Measurements from ENCODE around the gene TNNC1.

The TNNC1 gene

GRCh38 chr3:52453496-52454249 lies at the start of gene TNNC1:
Gene TNNC1 (minus strand): TSS chr3:52454041. CDS start chr3:52454015, 26 bp downstream.
- no peak for DNase-seq (ENCODE audit: low read depth in 3 of 3)

GRCh38 chr3:52502808-52503350 lies 49.0 kb upstream of the TNNC1 start:
- no peak for DNase-seq (ENCODE audit: low read depth in 3 of 3)

- no peak for DNase-seq (ENCODE audit: low read depth in 3 of 3)
These were observed 48.2 kb upstream of the TNNC1 start for GRCh38 chr3:52502001-52502400.

- DNase-seq (ENCODE audit: low read depth in 3 of 3), result no peak
These were observed 47.2 kb upstream of the TNNC1 start for GRCh38 chr3:52501046-52501445.

GRCh38 chr3:52498137-52499054 lies 44.6 kb upstream of the TNNC1 start:
- DNase-seq (ENCODE audit: low read depth in 3 of 3), result no peak

- no peak for DNase-seq (ENCODE audit: low read depth in 3 of 3)
These were observed 42.1 kb upstream of the TNNC1 start for GRCh38 chr3:52495777-52496602.

GRCh38 chr3:52494886-52495495 lies 41.1 kb upstream of the TNNC1 start, which contains the start of gene STAB1:
Gene STAB1 (plus strand): TSS chr3:52495338. CDS start chr3:52495414, 76 bp downstream.
- no peak for DNase-seq (ENCODE audit: low read depth in 3 of 3)

GRCh38 chr3:52494445-52494844 lies 40.6 kb upstream of the TNNC1 start:
- no peak for DNase-seq (ENCODE audit: low read depth in 3 of 3)

- no peak for DNase-seq (ENCODE audit: low read depth in 3 of 3)
These were observed 39.6 kb upstream of the TNNC1 start for GRCh38 chr3:52493232-52494017.

GRCh38 chr3:52492059-52492458 lies 38.2 kb upstream of the TNNC1 start:
- no peak for DNase-seq (ENCODE audit: low read depth in 3 of 3)

GRCh38 chr3:52490939-52491526 lies 37.2 kb upstream of the TNNC1 start:
- DNase-seq (ENCODE audit: low read depth in 3 of 3), result no peak

GRCh38 chr3:52490035-52490938 lies 36.4 kb upstream of the TNNC1 start:
- no peak for DNase-seq (ENCODE audit: low read depth in 3 of 3)

- DNase-seq (ENCODE audit: low read depth in 3 of 3), result no peak
These were observed 35.6 kb upstream of the TNNC1 start for GRCh38 chr3:52489453-52489852.

GRCh38 chr3:52488746-52489145 lies 34.9 kb upstream of the TNNC1 start:
- DNase-seq (ENCODE audit: low read depth in 3 of 3), result no peak

GRCh38 chr3:52487788-52488691 lies 34.2 kb upstream of the TNNC1 start:
- no peak for DNase-seq (ENCODE audit: low read depth in 3 of 3)

GRCh38 chr3:52487050-52487787 lies 33.4 kb upstream of the TNNC1 start:
- DNase-seq (ENCODE audit: low read depth in 3 of 3), result no peak
